Neural crest cell (in vitro differentiated cells): ENCODE measurements around the gene C12orf42. TPM values are rescaled to one million over a fixed set of nuclear protein-coding genes. Genes with fewer than 3 reads are reported as not detected.
A peak's percentile ranks its signal among the peaks of the same experiment; 100 is the strongest.

ENCODE experiments used
- DNase-seq: peaks from one replicate; pipeline ENCODE4 v3.0.0; 2021; ENCODE audit warnings: low read depth, mixed read lengths, low spot score
- H3K27ac Mint-ChIP-seq: one replicate; pipeline ENCODE4 v1.8.0; 2021; ENCODE audit warnings: mild to moderate bottlenecking, mixed read lengths; ENCODE audit not compliant: unreplicated experiment
- H3K27me3 Mint-ChIP-seq: 2 replicates; pipeline ENCODE4 v1.8.0; 2021; ENCODE audit warnings: low read depth, mild to moderate bottlenecking, mixed read lengths
- H3K36me3 Mint-ChIP-seq: 2 replicates; pipeline ENCODE4 v1.8.0; 2021; ENCODE audit warnings: low read depth, mild to moderate bottlenecking, mixed read lengths
- H3K4me1 Mint-ChIP-seq: 2 replicates; pipeline ENCODE4 v1.8.0; 2021; ENCODE audit warnings: mixed read lengths
- H3K4me3 Mint-ChIP-seq: one replicate; pipeline ENCODE4 v1.8.0; 2021; ENCODE audit warnings: mild to moderate bottlenecking, mixed read lengths
- H3K9me3 Mint-ChIP-seq: 2 replicates; pipeline ENCODE4 v1.8.0; 2021; ENCODE audit warnings: mixed read lengths
- CTCF ChIP-seq: fragments of 200-600 bp; sonication (generic); conservative IDR thresholded peaks from 2 replicates; pipeline ENCODE4 v1.5.0; 2021; ENCODE audit warnings: antibody characterized with exemption, mild to moderate bottlenecking
- long read RNA-seq: library from polyadenylated mRNA; unstranded; transcript quantifications from one replicate; pipeline ENCODE4 v2.0.0, GENCODE V29; 2020
- total RNA-seq: library from RNA; stranded (reverse); gene quantifications from 2 replicates; pipeline ENCODE4 v1.2.1, GENCODE V29; 2021

Gene C12orf42
- not detected in 2 replicates for total RNA-seq
- long read RNA-seq, result 0 reads

- H3K36me3 Mint-ChIP-seq, result no peaks in the 10 kb centered on the region
- no peak within 1 kb of the TSS for H3K27ac Mint-ChIP-seq
- peak; percentile 67 for TF ChIP-seq CTCF
- peaks cover 73% of the 10 kb centered on the region for H3K27me3 Mint-ChIP-seq
- H3K4me1 Mint-ChIP-seq, result peaks cover 18% of the 10 kb centered on the region
- H3K4me3 Mint-ChIP-seq, result peak within 1 kb of the TSS; percentile 88
- peak; percentile 48 for DNase-seq
- peaks cover 2% of the 10 kb centered on the region for H3K9me3 Mint-ChIP-seq
Measured at GRCh38 chr12:103495469-103496456, at the start of gene C12orf42. Gene C12orf42 (minus strand): TSS chr12:103495968. CDS start chr12:103478426, 17,542 bp downstream.

GRCh38 chr12:103542078-103542477 is 46.3 kb upstream of the C12orf42 start:
- peaks cover 19% of the 10 kb centered on the region for H3K27me3 Mint-ChIP-seq
- no peak for DNase-seq

GRCh38 chr12:103540319-103540718 is 44.6 kb upstream of the C12orf42 start:
- H3K4me1 Mint-ChIP-seq, result no peaks in the 10 kb centered on the region
- H3K36me3 Mint-ChIP-seq, result peaks cover 6% of the 10 kb centered on the region
- H3K27ac Mint-ChIP-seq, result no peak overlapping the region
- peaks cover 12% of the 10 kb centered on the region for H3K9me3 Mint-ChIP-seq
- no peak for DNase-seq
- peaks cover 12% of the 10 kb centered on the region for H3K27me3 Mint-ChIP-seq
- TF ChIP-seq CTCF, result no peak
- no peak overlapping the region for H3K4me3 Mint-ChIP-seq

More at GRCh38 chr12:103542078-103542477, 46.3 kb upstream of the C12orf42 start:
- TF ChIP-seq CTCF, result no peak
- H3K36me3 Mint-ChIP-seq, result peaks cover 6% of the 10 kb centered on the region
- H3K4me3 Mint-ChIP-seq, result no peak overlapping the region
- no peaks in the 10 kb centered on the region for H3K4me1 Mint-ChIP-seq
- no peak overlapping the region for H3K27ac Mint-ChIP-seq
- peaks cover 12% of the 10 kb centered on the region for H3K9me3 Mint-ChIP-seq

DNA sequence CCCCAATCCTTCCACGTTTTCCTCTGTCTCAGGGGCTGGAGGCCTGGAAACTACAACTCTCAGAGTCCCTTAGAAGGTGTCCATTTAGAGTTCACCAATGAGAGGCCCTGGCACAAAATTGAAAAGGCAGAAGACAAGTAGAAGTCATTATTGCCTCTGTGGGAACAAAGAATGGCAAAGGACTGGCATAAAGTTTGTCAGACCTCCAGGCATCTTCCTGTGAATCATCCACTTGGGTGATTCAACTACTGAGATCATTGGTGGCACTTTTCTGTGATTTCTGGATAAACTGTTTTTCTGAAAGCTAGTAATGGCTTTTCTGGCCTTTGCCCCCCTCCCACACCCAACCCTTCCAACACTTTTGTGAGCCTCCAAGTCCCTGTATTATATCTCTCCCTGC is 42.6 kb upstream of the C12orf42 start:
- H3K27ac Mint-ChIP-seq, result no peak overlapping the region
- no peaks in the 10 kb centered on the region for H3K36me3 Mint-ChIP-seq
- peaks cover 8% of the 10 kb centered on the region for H3K27me3 Mint-ChIP-seq

More for the DNA sequence above, 42.6 kb upstream of the C12orf42 start:
- no peak for DNase-seq
- H3K9me3 Mint-ChIP-seq, result peaks cover 4% of the 10 kb centered on the region
- no peak overlapping the region for H3K4me3 Mint-ChIP-seq
- TF ChIP-seq CTCF, result no peak
- H3K4me1 Mint-ChIP-seq, result no peaks in the 10 kb centered on the region
